Measurements from ENCODE around the gene STT3A. TPM values are rescaled to one million over a fixed set of nuclear protein-coding genes. Genes with fewer than 3 reads are reported as not detected.

Gene STT3A
- polyA plus RNA-seq, 2 of the 4 experiments (the other 2 are of a cell fraction), result 92.1 to 197 TPM

GRCh38 chr11:125568970-125569914 is 23.4 kb upstream of the STT3A start, which contains the start of gene EI24 (continued):
- no peak for TF ChIP-seq USF2 (IDR thresholded peaks at IDR 0.05)
- no peak for TF ChIP-seq FOXS1 (CRISPR knock-in tag; IDR thresholded peaks at IDR 0.05)
- no peak for TF ChIP-seq FOSL2 (IDR thresholded peaks at IDR 0.05)
- no peak for TF ChIP-seq FOSL2 (CRISPR knock-in tag; IDR thresholded peaks at IDR 0.05)
- no peak for TF ChIP-seq POLR2AphosphoS2 (conservative IDR thresholded peaks at IDR 0.05; ENCODE audit: low read length)
- no peak; the same call in 1 of the 2 replicates for TF ChIP-seq MAX (IDR thresholded peaks at IDR 0.05)
- TF ChIP-seq CBX2 (IDR thresholded peaks at IDR 0.05; ENCODE audit: borderline replicate concordance, low read depth), result no peak
- TF ChIP-seq BCL3 (IDR thresholded peaks at IDR 0.05), result peak; percentile 71; the same call in 2 of the 3 replicates
- TF ChIP-seq NPAS2 (CRISPR knock-in tag; IDR thresholded peaks at IDR 0.05; ENCODE audit: borderline replicate concordance), result no peak
- peak; percentile 86; the same call in 1 of the 2 replicates for TF ChIP-seq PHF8 (IDR thresholded peaks at IDR 0.05; ENCODE audit: borderline replicate concordance, low read depth)
- 0 out of 5 replicates have a peak, but pooled peaks of 1 of the 2 experiments have one; percentile 29 for TF ChIP-seq RAD21 (conservative IDR thresholded peaks at IDR 0.05 in 1 of 2, IDR thresholded peaks at IDR 0.05 in 1 of 2)
- TF ChIP-seq SMC3 (IDR thresholded peaks at IDR 0.05), result no peak
- TF ChIP-seq HOXA7 (CRISPR knock-in tag; IDR thresholded peaks at IDR 0.05), result no peak
- TF ChIP-seq ZNF302 (CRISPR knock-in tag; IDR thresholded peaks at IDR 0.05), result no peak
- TF ChIP-seq TP53 (CRISPR knock-in tag; IDR thresholded peaks at IDR 0.05), result no peak
- no peak for TF ChIP-seq HDAC2 (IDR thresholded peaks at IDR 0.05)

GRCh38 chr11:125569915-125570621 is 22.6 kb upstream of the STT3A start:
- H3K4me1 ChIP-seq, result peaks cover 10% of the 10 kb centered on the region; the same call in 2 of the 3 replicates
- no peaks in the 10 kb centered on the region for H3K9me3 ChIP-seq
- TF ChIP-seq ESRRA (IDR thresholded peaks at IDR 0.05; ENCODE audit: borderline replicate concordance, low read length), result no peak
- no peak for TF ChIP-seq ZC3H11A (IDR thresholded peaks at IDR 0.05)
- no peak for TF ChIP-seq SMC3 (IDR thresholded peaks at IDR 0.05)
- TF ChIP-seq ZNF302 (CRISPR knock-in tag; IDR thresholded peaks at IDR 0.05), result no peak
- no peak for TF ChIP-seq EHMT2 (IDR thresholded peaks at IDR 0.05; ENCODE audit: low read depth)
- no peak for TF ChIP-seq TFCP2L1 (CRISPR knock-in tag; IDR thresholded peaks at IDR 0.05)
- TF ChIP-seq HDAC2 (IDR thresholded peaks at IDR 0.05), result no peak
- ChIA-PET CTCF (interaction anchor here (0.7 to 2.0 kb wide), 9 partner anchors 8 to 79 kb away, joined by 3 to 5 read pairs (median 5); partner anchors contain the start of gene STT3A), POLR2A (interaction anchor here (0.7 to 1.5 kb wide), 3 partner anchors 20 to 318 kb away, joined by 3 to 16 read pairs (median 5); partner anchors contain the start of genes HYLS1 and STT3A)
- 14% methylated on average over 8 of the region's 9 CpGs for WGBS (ENCODE audit: missing lambda C conversion rate)
- H3K4me3 ChIP-seq, result peak overlapping the region; percentile 94
- ATAC-seq (no peak), FAIRE-seq (no peak), DNase-seq (ENCODE audit: low read depth in 1 of 2, low spot score in 1 of 2) (no peak)
- peak overlapping the region; percentile 94 to 100 for H3K27ac ChIP-seq
- H3K4me2 ChIP-seq, result peak overlapping the region; percentile 94

- 88% methylated on average over 2 of the region's 2 CpGs for WGBS (ENCODE audit: missing lambda C conversion rate)
- Histone ChIP-seq H3K4me1 (peaks cover 10% of the 10 kb centered on the region; the same call in 2 of the 3 replicates), H3K4me3 (no peak overlapping the region), H3K9me3 (no peaks in the 10 kb centered on the region), H3K27ac (no peak overlapping the region), H3K4me2 (peak overlapping the region; percentile 94)
- ATAC-seq (no peak), DNase-seq (ENCODE audit: low read depth in 1 of 2, low spot score in 1 of 2) (no peak), FAIRE-seq (no peak)
- TF ChIP-seq ATOH8 (CRISPR knock-in tag; IDR thresholded peaks at IDR 0.05; ENCODE audit: low read depth), result no peak
- no peak for TF ChIP-seq ESRRA (IDR thresholded peaks at IDR 0.05; ENCODE audit: borderline replicate concordance, low read length)
- TF ChIP-seq EP300 (IDR thresholded peaks at IDR 0.05), result no peak
- TF ChIP-seq JUNB (IDR thresholded peaks at IDR 0.05), result no peak
- no peak for TF ChIP-seq GATA3 (IDR thresholded peaks at IDR 0.05; ENCODE audit: borderline replicate concordance)
- no peak for TF ChIP-seq FOSL2 (IDR thresholded peaks at IDR 0.05)
- TF ChIP-seq FOSL2 (CRISPR knock-in tag; IDR thresholded peaks at IDR 0.05), result no peak
- no peak for TF ChIP-seq USF2 (IDR thresholded peaks at IDR 0.05)
- CTCF ChIA-PET, result no interaction called here
- POLR2A ChIA-PET, result interaction anchor here (0.7 kb wide), 1 partner anchor 19 kb away, joined by 3 read pairs; no protein-coding TSS in a partner anchor
These were observed 21.7 kb upstream of the STT3A start for GRCh38 chr11:125570952-125571351.

Data from A549 (cell line).